Activated CD4-positive, alpha-beta T cell treated with anti-CD3 and anti-CD28 coated beads, Interleukin-2, amount 10 ng/mL, durations not matched to agents 7 days and 5 days (primary cell): ENCODE data around the gene PTPRD. TPM values are rescaled to one million over a fixed set of nuclear protein-coding genes. Genes with fewer than 3 reads are reported as not detected.
"Not testable (repeated sequence)": the region's sequence is repeated elsewhere in the genome, so short reads cannot be mapped to it uniquely, and the experiment has no call there.

ENCODE experiments used
- CTCF ChIA-PET: fragments of 350-600 bp; sonication (Branson Sonifier 250); formaldehyde crosslinking; loops from one replicate; lab custom pipeline; 2021; ENCODE audit warnings: antibody characterized with exemption; lab: Charles Lee
- POLR2A ChIA-PET: fragments of 350-600 bp; sonication (Branson Sonifier 250); formaldehyde crosslinking; loops from one replicate; lab custom pipeline; 2021; ENCODE audit warnings: antibody characterized with exemption; lab: Charles Lee
- DNase-seq: peaks from one replicate; pipeline ENCODE4 v3.0.0-alpha.2; 2020
- H3K27ac Mint-ChIP-seq: one replicate; pipeline ENCODE4 v1.8.0; 2021; ENCODE audit warnings: mild to moderate bottlenecking, moderate library complexity, mixed read lengths
- H3K27me3 Mint-ChIP-seq: one replicate; pipeline ENCODE4 v1.8.0; 2021; ENCODE audit warnings: mixed read lengths
- H3K36me3 Mint-ChIP-seq: one replicate; pipeline ENCODE4 v1.8.0; 2021; ENCODE audit warnings: low read depth, mixed read lengths
- H3K4me1 Mint-ChIP-seq: one replicate; pipeline ENCODE4 v1.8.0; 2021; ENCODE audit warnings: mixed read lengths
- H3K4me3 Mint-ChIP-seq: one replicate; pipeline ENCODE4 v1.8.0; 2021; ENCODE audit warnings: mild to moderate bottlenecking, moderate library complexity, mixed read lengths
- H3K9me3 Mint-ChIP-seq: one replicate; pipeline ENCODE4 v1.8.0; 2021; ENCODE audit warnings: mixed read lengths
- total RNA-seq, 2 experiments: library from RNA; stranded (reverse); gene quantifications; one replicate each; pipeline ENCODE4 v1.2.3, GENCODE V29; 2021

PTPRD gene
- total RNA-seq, 2 experiments from 2014 or later = not detected

GRCh38 chr9:9945966-9946365 lies 666.8 kb downstream of the PTPRD start:
- ChIA-PET POLR2A (no interaction called here), CTCF (no interaction called here)
- Mint-ChIP-seq H3K4me1 (no peaks in the 10 kb centered on the region), H3K27me3 (no peaks in the 10 kb centered on the region), H3K27ac (no peak overlapping the region), H3K36me3 (no peaks in the 10 kb centered on the region), H3K9me3 (no peaks in the 10 kb centered on the region), H3K4me3 (no peak overlapping the region)
- no peak for DNase-seq

GRCh38 chr9:9942764-9943424 lies 669.9 kb downstream of the PTPRD start:
- ChIA-PET POLR2A (interaction anchor here (0.6 kb wide), 1 partner anchor 131 kb away, joined by 4 read pairs; no protein-coding TSS in a partner anchor), CTCF (no interaction called here)
- no peaks in the 10 kb centered on the region for H3K4me1 Mint-ChIP-seq
- no peaks in the 10 kb centered on the region for H3K27me3 Mint-ChIP-seq
- H3K27ac Mint-ChIP-seq = no peak overlapping the region
- no peaks in the 10 kb centered on the region for H3K9me3 Mint-ChIP-seq
- peak; percentile 46 for DNase-seq
- no peak overlapping the region for H3K4me3 Mint-ChIP-seq
- no peaks in the 10 kb centered on the region for H3K36me3 Mint-ChIP-seq

GRCh38 chr9:9938432-9938831 lies 674.4 kb downstream of the PTPRD start:
- no peaks in the 10 kb centered on the region for H3K9me3 Mint-ChIP-seq
- H3K27ac Mint-ChIP-seq = no peak overlapping the region
- POLR2A ChIA-PET = no interaction called here
- no peaks in the 10 kb centered on the region for H3K27me3 Mint-ChIP-seq
- no peaks in the 10 kb centered on the region for H3K4me1 Mint-ChIP-seq
- no peak for DNase-seq
- CTCF ChIA-PET = no interaction called here
- H3K4me3 Mint-ChIP-seq = no peak overlapping the region
- no peaks in the 10 kb centered on the region for H3K36me3 Mint-ChIP-seq

GRCh38 chr9:9931464-9931863 lies 681.3 kb downstream of the PTPRD start:
- POLR2A ChIA-PET, H3K36me3 Mint-ChIP-seq, H3K4me1 Mint-ChIP-seq, H3K9me3 Mint-ChIP-seq, CTCF ChIA-PET, H3K4me3 Mint-ChIP-seq, H3K27me3 Mint-ChIP-seq, H3K27ac Mint-ChIP-seq, DNase-seq: not testable (repeated sequence)

- DNase-seq = no peak
- H3K9me3 Mint-ChIP-seq = no peaks in the 10 kb centered on the region
- H3K36me3 Mint-ChIP-seq = no peaks in the 10 kb centered on the region
- peak overlapping the region; percentile 74 for H3K27ac Mint-ChIP-seq
- H3K4me3 Mint-ChIP-seq = no peak overlapping the region
- ChIA-PET POLR2A (no interaction called here), CTCF (interaction anchor here (0.8 kb wide), 1 partner anchor 148 kb away, joined by 3 read pairs; no protein-coding TSS in a partner anchor)
- peaks cover 2% of the 10 kb centered on the region for H3K4me1 Mint-ChIP-seq
- peaks cover 3% of the 10 kb centered on the region for H3K27me3 Mint-ChIP-seq
These were observed 688.4 kb downstream of the PTPRD start for GRCh38 chr9:9924376-9924775.

- no peaks in the 10 kb centered on the region for H3K9me3 Mint-ChIP-seq
- H3K4me3 Mint-ChIP-seq = no peak overlapping the region
- no peaks in the 10 kb centered on the region for H3K36me3 Mint-ChIP-seq
- DNase-seq = no peak
- H3K27ac Mint-ChIP-seq = no peak overlapping the region
- CTCF ChIA-PET = no interaction called here
- POLR2A ChIA-PET = no interaction called here
- peaks cover 2% of the 10 kb centered on the region for H3K4me1 Mint-ChIP-seq
- H3K27me3 Mint-ChIP-seq = no peaks in the 10 kb centered on the region
These were observed 691.0 kb downstream of the PTPRD start for GRCh38 chr9:9921805-9922204.

- no peaks in the 10 kb centered on the region for H3K27me3 Mint-ChIP-seq
- H3K27ac Mint-ChIP-seq = no peak overlapping the region
- no peak overlapping the region for H3K4me3 Mint-ChIP-seq
- ChIA-PET CTCF (interaction anchor here (0.7 kb wide), 1 partner anchor 1831 kb away, joined by 3 read pairs; no protein-coding TSS in a partner anchor), POLR2A (no interaction called here)
- peaks cover 2% of the 10 kb centered on the region for H3K4me1 Mint-ChIP-seq
- no peak for DNase-seq
- H3K36me3 Mint-ChIP-seq = no peaks in the 10 kb centered on the region
- H3K9me3 Mint-ChIP-seq = peaks cover 2% of the 10 kb centered on the region
These were observed 692.3 kb downstream of the PTPRD start for GRCh38 chr9:9920425-9921060.

- no peaks in the 10 kb centered on the region for H3K4me1 Mint-ChIP-seq
- DNase-seq = no peak
- no peak overlapping the region for H3K27ac Mint-ChIP-seq
- POLR2A ChIA-PET = no interaction called here
- H3K9me3 Mint-ChIP-seq = peaks cover 2% of the 10 kb centered on the region
- no peaks in the 10 kb centered on the region for H3K27me3 Mint-ChIP-seq
- H3K36me3 Mint-ChIP-seq = no peaks in the 10 kb centered on the region
- H3K4me3 Mint-ChIP-seq = no peak overlapping the region
- CTCF ChIA-PET = no interaction called here
These were observed 693.5 kb downstream of the PTPRD start for GRCh38 chr9:9919174-9919775.

GRCh38 chr9:9917400-9917799 lies 695.4 kb downstream of the PTPRD start:
- DNase-seq = no peak
- Mint-ChIP-seq H3K4me1 (no peaks in the 10 kb centered on the region), H3K4me3 (no peak overlapping the region), H3K36me3 (no peaks in the 10 kb centered on the region), H3K9me3 (peaks cover 2% of the 10 kb centered on the region), H3K27ac (no peak overlapping the region), H3K27me3 (no peaks in the 10 kb centered on the region)
- CTCF ChIA-PET = no interaction called here
- POLR2A ChIA-PET = no interaction called here

GRCh38 chr9:9914174-9914573 lies 698.6 kb downstream of the PTPRD start:
- Mint-ChIP-seq H3K4me3 (no peak overlapping the region), H3K27me3 (no peaks in the 10 kb centered on the region)

GRCh38 chr9:9913276-9913832 lies 699.4 kb downstream of the PTPRD start:
- DNase-seq = no peak
- no peaks in the 10 kb centered on the region for H3K4me1 Mint-ChIP-seq
- ChIA-PET CTCF (no interaction called here), POLR2A (no interaction called here)
- no peaks in the 10 kb centered on the region for H3K36me3 Mint-ChIP-seq
- H3K9me3 Mint-ChIP-seq = peaks cover 2% of the 10 kb centered on the region
- no peak overlapping the region for H3K4me3 Mint-ChIP-seq
- H3K27ac Mint-ChIP-seq = no peak overlapping the region
- no peaks in the 10 kb centered on the region for H3K27me3 Mint-ChIP-seq

More at GRCh38 chr9:9914174-9914573, 698.6 kb downstream of the PTPRD start:
- POLR2A ChIA-PET = no interaction called here
- CTCF ChIA-PET = no interaction called here
- Mint-ChIP-seq H3K36me3 (no peaks in the 10 kb centered on the region), H3K9me3 (peaks cover 2% of the 10 kb centered on the region), H3K27ac (no peak overlapping the region), H3K4me1 (no peaks in the 10 kb centered on the region)
- DNase-seq = no peak

- ChIA-PET POLR2A (no interaction called here), CTCF (no interaction called here)
These were observed 700.3 kb downstream of the PTPRD start for GRCh38 chr9:9912459-9912858.

GRCh38 chr9:9905736-9906135 lies 707.1 kb downstream of the PTPRD start:
- no peak overlapping the region for H3K4me3 Mint-ChIP-seq
- H3K9me3 Mint-ChIP-seq = no peaks in the 10 kb centered on the region
- ChIA-PET POLR2A (no interaction called here), CTCF (no interaction called here)
- no peaks in the 10 kb centered on the region for H3K27me3 Mint-ChIP-seq
- no peak overlapping the region for H3K27ac Mint-ChIP-seq
- no peaks in the 10 kb centered on the region for H3K36me3 Mint-ChIP-seq
- DNase-seq = no peak
- no peaks in the 10 kb centered on the region for H3K4me1 Mint-ChIP-seq

More at GRCh38 chr9:9912459-9912858, 700.3 kb downstream of the PTPRD start:
- Mint-ChIP-seq H3K36me3 (no peaks in the 10 kb centered on the region), H3K4me1 (no peaks in the 10 kb centered on the region), H3K27ac (no peak overlapping the region), H3K4me3 (no peak overlapping the region), H3K27me3 (no peaks in the 10 kb centered on the region), H3K9me3 (peaks cover 2% of the 10 kb centered on the region)
- DNase-seq = no peak
